ENCODE results near the gene LCTL. TPM values are rescaled to one million over a fixed set of nuclear protein-coding genes. Genes with fewer than 3 reads are reported as not detected.

Gene LCTL
- total RNA-seq, 1 experiment from 2014 or later = not detected

GRCh38 chr15:66555685-66556084 is 10.1 kb downstream of the LCTL start:
- no TSS peak for BruUV-seq (replicated peaks)
- in situ Hi-C loops (cut with HindIII; ENCODE audit: low pct_unique_long_range_greater_than_20kb, low sequenced_read_pairs) = no loop called here

GRCh38 chr15:66545255-66545654 is 20.5 kb downstream of the LCTL start:
- BruUV-seq (replicated peaks) = no TSS peak
- Histone ChIP-seq H3K36me3 (ENCODE audit: control insufficient read depth, insufficient read depth, low read length) (0 out of 2 replicates have a peak, but pooled peaks cover 9% of the 10 kb centered on the region), H3K4me3 (ENCODE audit: low read depth in 2 of 2, low read length in 2 of 2) (no peak overlapping the region), H3K4me1 (ENCODE audit: control insufficient read depth, insufficient read depth, low read length) (no peaks in the 10 kb centered on the region), H3K27ac (ENCODE audit: low read length) (no peak overlapping the region), H3K9me3 (ENCODE audit: control insufficient read depth, insufficient read depth, low read depth, low read length) (no peaks in the 10 kb centered on the region), H3K27me3 (ENCODE audit: control insufficient read depth, insufficient read depth, low read length) (no peaks in the 10 kb centered on the region)
- no peak for DNase-seq (ENCODE audit: low read depth, low spot score)
- in situ Hi-C loops (cut with HindIII; ENCODE audit: low pct_unique_long_range_greater_than_20kb, low sequenced_read_pairs) = no loop called here
- TF ChIP-seq CTCF (IDR thresholded peaks at IDR 0.05) (no peak), SIN3A (IDR thresholded peaks at IDR 0.05; ENCODE audit: borderline replicate concordance, insufficient read depth, low read depth, low read length) (no peak), POLR2AphosphoS5 (IDR thresholded peaks at IDR 0.05; ENCODE audit: low read depth, low read length) (no peak), REST (IDR thresholded peaks at IDR 0.05; ENCODE audit: insufficient read depth in 1 of 2, low read depth in 2 of 2, low read length in 1 of 2) (no peak), TCF7L2 (IDR thresholded peaks at IDR 0.05; ENCODE audit: low read depth, low read length) (no peak)
- intact Hi-C loops (cut with micrococcal nuclease; ENCODE audit: unreplicated experiment) = no loop called here
- POLR2A ChIA-PET = no interaction called here
- CTCF ChIA-PET = no interaction called here
- ATAC-seq = no peak

More at GRCh38 chr15:66555685-66556084, 10.1 kb downstream of the LCTL start:
- DNase-seq (ENCODE audit: low read depth, low spot score) = no peak
- Histone ChIP-seq H3K36me3 (ENCODE audit: control insufficient read depth, insufficient read depth, low read length) (no peaks in the 10 kb centered on the region), H3K9me3 (ENCODE audit: control insufficient read depth, insufficient read depth, low read depth, low read length) (no peaks in the 10 kb centered on the region), H3K27me3 (ENCODE audit: control insufficient read depth, insufficient read depth, low read length) (no peaks in the 10 kb centered on the region), H3K27ac (ENCODE audit: low read length) (no peak overlapping the region), H3K4me3 (ENCODE audit: low read depth in 2 of 2, low read length in 2 of 2) (no peak overlapping the region), H3K4me1 (ENCODE audit: control insufficient read depth, insufficient read depth, low read length) (no peaks in the 10 kb centered on the region)
- ATAC-seq = no peak
- intact Hi-C loops (cut with micrococcal nuclease; ENCODE audit: unreplicated experiment) = no loop called here
- POLR2A ChIA-PET = no interaction called here
- CTCF ChIA-PET = no interaction called here
- TF ChIP-seq CTCF (IDR thresholded peaks at IDR 0.05) = no peak
- TF ChIP-seq POLR2AphosphoS5 (IDR thresholded peaks at IDR 0.05; ENCODE audit: low read depth, low read length) = no peak
- TF ChIP-seq REST (IDR thresholded peaks at IDR 0.05; ENCODE audit: insufficient read depth in 1 of 2, low read depth in 2 of 2, low read length in 1 of 2) = no peak
- TF ChIP-seq SIN3A (IDR thresholded peaks at IDR 0.05; ENCODE audit: borderline replicate concordance, insufficient read depth, low read depth, low read length) = no peak
- no peak for TF ChIP-seq TCF7L2 (IDR thresholded peaks at IDR 0.05; ENCODE audit: low read depth, low read length)
